SH-SY5Y (cell line): Measurements from ENCODE around the gene SLC25A41.

Experiments used
- GATA2 ChIP-seq: IDR thresholded peaks from 2 replicates; pipeline ENCODE4 v1.6.1; 2011; ENCODE audit warnings: mild to moderate bottlenecking, low read depth, low read length
- GATA3 ChIP-seq: IDR thresholded peaks from 2 replicates; pipeline ENCODE4 v1.6.1; 2011; ENCODE audit warnings: low read depth, mild to moderate bottlenecking, low read length, moderate library complexity

The SLC25A41 gene

GRCh38 chr19:6467384-6467783 lies 33.8 kb upstream of the SLC25A41 start:
- TF ChIP-seq GATA2 (no peak), GATA3 (no peak)

GRCh38 chr19:6466526-6467248 lies 33.1 kb upstream of the SLC25A41 start:
- TF ChIP-seq GATA2 = no peak
- no peak for TF ChIP-seq GATA3

DNA sequence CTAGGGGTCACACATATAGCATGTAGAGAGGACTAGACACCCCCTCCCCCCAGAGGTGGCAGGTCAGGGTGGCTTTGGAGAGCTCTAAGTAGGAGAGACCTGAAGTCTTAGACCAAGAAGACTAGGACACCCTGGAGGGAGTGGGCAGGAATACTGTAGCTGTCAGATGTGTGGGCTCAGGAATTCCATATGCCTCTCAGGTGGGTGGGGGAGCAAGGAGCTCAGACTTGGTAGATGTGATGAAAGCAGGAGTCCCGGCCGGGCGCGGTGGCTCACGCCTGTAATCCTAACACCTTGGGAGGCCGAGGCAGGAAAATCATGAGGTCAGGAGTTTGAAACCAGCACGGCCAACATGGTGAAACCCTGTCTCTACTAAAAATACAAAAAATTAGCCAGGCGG lies 32.1 kb upstream of the SLC25A41 start:
- TF ChIP-seq GATA2 (no peak), GATA3 (no peak)

GRCh38 chr19:6465006-6465405 lies 31.4 kb upstream of the SLC25A41 start:
- TF ChIP-seq GATA3 (no peak), GATA2 (no peak)

GRCh38 chr19:6464070-6464873 lies 30.7 kb upstream of the SLC25A41 start, which contains the start of gene CRB3:
Gene CRB3, plus strand, starts transcription at chr19:6464271. Its CDS starts 431 bp downstream, at chr19:6464702.
- TF ChIP-seq GATA2 (no peak), GATA3 (no peak)

- TF ChIP-seq GATA2 = no peak; the same call in 1 of the 2 replicates
- no peak for TF ChIP-seq GATA3
Observed at GRCh38 chr19:6460099-6460884, 26.7 kb upstream of the SLC25A41 start.

- TF ChIP-seq GATA3 (no peak), GATA2 (no peak)
Observed at GRCh38 chr19:6459262-6460098, 25.9 kb upstream of the SLC25A41 start, which contains the start of gene SLC25A23. Gene SLC25A23, minus strand, starts transcription at chr19:6459792. Its CDS starts 164 bp downstream, at chr19:6459628.

GRCh38 chr19:6458695-6459261 lies 25.2 kb upstream of the SLC25A41 start:
- TF ChIP-seq GATA3 = no peak
- TF ChIP-seq GATA2 = no peak

DNA sequence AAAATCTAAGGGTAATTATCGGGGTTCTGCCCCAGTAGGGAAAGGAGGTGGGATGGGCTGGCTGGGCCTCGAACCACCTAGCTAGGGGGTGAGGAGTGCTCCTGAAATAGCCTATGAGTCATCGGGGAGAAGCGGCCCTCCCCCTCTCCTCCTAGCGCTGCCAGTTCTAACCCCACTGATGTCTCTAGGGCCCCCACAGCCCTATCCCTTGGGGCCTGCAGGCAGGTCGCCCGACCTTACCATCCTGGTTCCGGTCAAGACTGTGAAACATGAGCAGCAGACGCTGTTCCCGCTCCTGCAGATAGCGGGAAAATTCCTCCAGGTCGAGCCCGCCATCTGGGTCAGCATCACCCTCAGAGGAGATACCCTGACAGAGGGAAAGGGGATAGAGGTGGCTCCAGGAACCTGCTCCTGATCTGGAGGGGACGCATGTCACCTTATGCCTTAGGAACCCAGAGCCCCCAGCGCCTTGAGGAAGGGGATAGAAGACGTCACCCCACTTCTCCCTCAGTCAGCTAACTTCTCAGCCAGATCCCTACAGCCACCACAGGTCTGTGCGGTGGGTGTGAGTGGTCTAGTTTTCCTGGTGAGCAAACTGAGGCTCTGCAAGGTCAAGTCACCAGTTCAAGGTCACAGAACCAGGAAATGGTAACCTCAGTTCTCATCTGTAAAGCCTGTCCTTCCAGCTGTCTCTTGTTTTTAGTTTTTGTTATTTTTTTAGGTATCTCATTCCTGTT lies 24.6 kb upstream of the SLC25A41 start:
- TF ChIP-seq GATA2 = no peak
- no peak for TF ChIP-seq GATA3

GRCh38 chr19:6455924-6456323 lies 22.4 kb upstream of the SLC25A41 start:
- no peak for TF ChIP-seq GATA2
- no peak for TF ChIP-seq GATA3

- no peak for TF ChIP-seq GATA3
- no peak for TF ChIP-seq GATA2
Observed at GRCh38 chr19:6453951-6454565, 20.5 kb upstream of the SLC25A41 start.

DNA sequence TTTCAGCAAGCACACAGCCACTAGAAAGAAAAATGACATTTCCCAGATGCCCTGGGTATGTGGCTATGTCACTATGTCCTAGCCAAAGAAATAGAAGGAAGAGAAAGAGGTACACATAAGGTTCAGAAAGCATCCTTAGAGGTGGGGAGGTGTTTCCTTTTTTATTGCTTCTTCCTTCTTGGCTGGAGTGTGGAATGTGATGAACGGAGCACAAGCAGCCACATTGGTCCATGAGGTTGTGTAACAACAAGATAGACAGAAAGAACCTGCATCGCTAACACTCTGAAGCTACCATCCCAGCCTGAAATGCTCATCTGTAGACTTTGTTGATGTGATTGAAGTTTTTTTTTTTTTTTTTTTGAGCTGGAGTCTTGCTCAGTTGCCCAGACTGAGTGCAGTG lies 19.3 kb upstream of the SLC25A41 start:
- TF ChIP-seq GATA3 (no peak), GATA2 (no peak)
